Measurements from ENCODE around the gene CDH2. TPM values are rescaled to one million over a fixed set of nuclear protein-coding genes. Genes with fewer than 3 reads are reported as not detected.

Gene CDH2
- total and polyA plus RNA-seq, 2 donors: 1.6 to 3.0 TPM

DNA sequence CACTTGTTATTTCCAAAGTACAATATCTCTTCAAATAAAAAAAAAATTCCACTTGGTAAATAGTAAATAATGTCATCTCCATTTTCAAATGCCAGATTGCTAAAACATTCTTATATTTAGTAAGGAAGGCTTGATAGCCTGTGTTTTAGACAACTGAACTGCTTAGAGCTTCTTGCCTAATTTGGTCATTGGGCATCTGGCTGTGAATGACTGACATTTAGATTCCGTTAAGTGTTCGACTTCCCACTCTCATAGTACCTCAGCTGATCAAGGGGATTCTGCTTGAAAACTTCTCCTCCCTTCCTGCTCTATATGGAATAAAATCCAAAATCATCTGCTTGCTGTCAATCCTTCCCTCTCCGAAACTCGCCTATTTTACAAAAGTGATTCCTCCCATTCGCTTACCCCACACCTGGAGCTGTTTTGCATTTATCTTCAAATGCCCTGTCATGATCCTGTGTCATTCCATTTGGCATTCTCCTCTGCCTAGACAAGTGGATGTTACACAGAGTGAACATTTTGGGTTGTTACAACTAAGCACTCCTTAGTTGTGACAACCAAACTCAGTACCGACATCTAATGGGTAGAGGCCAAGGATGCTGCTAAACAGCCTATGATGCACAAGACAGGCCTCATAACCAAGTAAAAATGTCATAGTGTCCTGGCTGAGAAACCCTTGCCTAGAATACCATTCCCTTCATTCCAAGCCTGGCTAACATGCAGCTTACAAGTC, 181.0 kb downstream of the CDH2 start:
- Histone ChIP-seq H3K27ac (ENCODE audit: low read depth in 1 of 2, low read length in 1 of 2) (no peak overlapping the region), H3K36me3 (ENCODE audit: control insufficient read depth in 2 of 2, insufficient read depth in 2 of 2, low read length in 1 of 2) (no peaks in the 10 kb centered on the region), H3K4me3 (ENCODE audit: low read length in 2 of 2) (no peak overlapping the region), H3K4me1 (ENCODE audit: control insufficient read depth in 2 of 2, insufficient read depth in 2 of 2, low read length in 2 of 2) (no peaks in the 10 kb centered on the region), H3K27me3 (ENCODE audit: control insufficient read depth in 2 of 2, insufficient read depth in 1 of 2, low read length in 1 of 2) (no peaks in the 10 kb centered on the region), H3K9me3 (ENCODE audit: control insufficient read depth in 2 of 2, insufficient read depth in 1 of 2, low read length in 1 of 2) (no peaks in the 10 kb centered on the region)
- 98% methylated on average over 6 of the region's 6 CpGs for WGBS
- no peak for DNase-seq (ENCODE audit: low read depth in 6 of 9, low spot score in 9 of 9)

DNA sequence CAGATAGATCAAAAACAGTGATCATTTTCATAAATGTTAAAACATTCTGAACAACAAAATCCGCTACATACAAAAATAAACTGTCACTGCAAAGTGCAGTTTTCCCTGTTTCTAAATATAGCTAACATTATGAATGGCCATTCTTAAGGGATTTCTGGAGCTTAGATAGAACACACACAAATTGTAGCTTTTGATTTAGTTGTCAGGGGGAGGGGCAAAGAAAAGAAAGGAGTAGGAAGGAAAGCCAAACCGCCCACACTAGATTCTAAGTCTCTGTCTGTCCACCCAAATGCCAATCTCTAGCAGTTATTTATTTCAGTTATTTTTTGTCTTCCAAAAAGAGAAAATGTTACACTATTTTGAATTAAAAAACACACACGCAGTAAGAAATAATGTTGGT, 182.4 kb downstream of the CDH2 start:
- no peak overlapping the region for H3K4me3 ChIP-seq (ENCODE audit: low read length in 2 of 2)
- DNase-seq (ENCODE audit: low read depth in 6 of 9, low spot score in 9 of 9): no peak
- H3K4me1 ChIP-seq (ENCODE audit: control insufficient read depth in 2 of 2, insufficient read depth in 2 of 2, low read length in 2 of 2): no peaks in the 10 kb centered on the region
- H3K36me3 ChIP-seq (ENCODE audit: control insufficient read depth in 2 of 2, insufficient read depth in 2 of 2, low read length in 1 of 2): no peaks in the 10 kb centered on the region
- 66% methylated on average over 3 of the region's 3 CpGs for WGBS
- H3K9me3 ChIP-seq (ENCODE audit: control insufficient read depth in 2 of 2, insufficient read depth in 1 of 2, low read length in 1 of 2): no peaks in the 10 kb centered on the region
- H3K27me3 ChIP-seq (ENCODE audit: control insufficient read depth in 2 of 2, insufficient read depth in 1 of 2, low read length in 1 of 2): no peaks in the 10 kb centered on the region
- H3K27ac ChIP-seq (ENCODE audit: low read depth in 1 of 2, low read length in 1 of 2): no peak overlapping the region

DNA sequence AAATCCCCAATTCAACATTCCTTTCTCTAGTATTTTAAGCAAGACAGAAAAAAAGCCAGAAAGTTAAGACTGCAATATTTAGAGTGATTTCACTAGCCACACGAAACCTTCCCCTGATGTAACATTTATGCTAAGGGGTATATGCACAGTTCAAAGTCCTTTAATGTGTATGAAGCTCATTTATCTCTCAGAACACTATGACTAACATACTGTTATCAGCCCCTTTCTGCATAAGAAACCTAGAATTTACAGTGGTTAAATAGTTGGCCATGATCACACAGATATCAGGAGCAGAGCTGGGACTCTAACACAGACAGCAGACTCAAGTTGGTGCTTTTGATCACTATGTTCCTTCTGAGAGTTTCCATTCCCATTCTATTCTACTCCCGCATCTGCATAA, 185.5 kb downstream of the CDH2 start:
- no peaks in the 10 kb centered on the region for H3K4me1 ChIP-seq (ENCODE audit: control insufficient read depth in 2 of 2, insufficient read depth in 2 of 2, low read length in 2 of 2)

DNA sequence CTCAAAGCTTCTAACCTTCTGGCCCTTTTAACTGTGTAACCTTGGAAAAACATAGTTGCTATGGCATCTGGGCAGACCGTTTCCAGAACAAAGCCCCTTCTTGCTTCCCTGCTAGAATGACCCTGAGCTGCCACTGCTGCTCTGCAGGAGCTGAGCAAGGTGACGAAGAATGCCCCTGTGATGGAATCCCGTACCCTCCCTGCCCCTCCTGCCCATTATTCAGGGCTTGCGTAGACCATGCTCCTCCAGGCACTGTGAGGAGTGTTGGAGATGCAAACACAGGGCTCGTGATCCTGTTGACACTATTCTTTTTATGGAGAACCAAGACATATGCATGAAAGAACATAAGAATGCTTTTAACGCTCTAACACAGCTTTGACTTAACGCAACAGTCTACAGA, 191.1 kb downstream of the CDH2 start:
- H3K4me1 ChIP-seq (ENCODE audit: control insufficient read depth in 2 of 2, insufficient read depth in 2 of 2, low read length in 2 of 2): no peaks in the 10 kb centered on the region
- no peaks in the 10 kb centered on the region for H3K27me3 ChIP-seq (ENCODE audit: control insufficient read depth in 2 of 2, insufficient read depth in 1 of 2, low read length in 1 of 2)
- H3K9me3 ChIP-seq (ENCODE audit: control insufficient read depth in 2 of 2, insufficient read depth in 1 of 2, low read length in 1 of 2): no peaks in the 10 kb centered on the region
- H3K27ac ChIP-seq (ENCODE audit: low read depth in 1 of 2, low read length in 1 of 2): no peak overlapping the region
- H3K36me3 ChIP-seq (ENCODE audit: control insufficient read depth in 2 of 2, insufficient read depth in 2 of 2, low read length in 1 of 2): no peaks in the 10 kb centered on the region
- H3K4me3 ChIP-seq (ENCODE audit: low read length in 2 of 2): no peak overlapping the region
- DNase-seq (ENCODE audit: low read depth in 6 of 9, low spot score in 9 of 9): no peak
- 96% methylated on average over 7 of the region's 7 CpGs for WGBS

More for the DNA sequence above, 185.5 kb downstream of the CDH2 start:
- no peaks in the 10 kb centered on the region for H3K27me3 ChIP-seq (ENCODE audit: control insufficient read depth in 2 of 2, insufficient read depth in 1 of 2, low read length in 1 of 2)
- no peak overlapping the region for H3K27ac ChIP-seq (ENCODE audit: low read depth in 1 of 2, low read length in 1 of 2)
- H3K9me3 ChIP-seq (ENCODE audit: control insufficient read depth in 2 of 2, insufficient read depth in 1 of 2, low read length in 1 of 2): no peaks in the 10 kb centered on the region
- DNase-seq (ENCODE audit: low read depth in 6 of 9, low spot score in 9 of 9): no peak
- no peak overlapping the region for H3K4me3 ChIP-seq (ENCODE audit: low read length in 2 of 2)
- whole genome bisulfite sequencing: 95% methylated on average over 2 of the region's 2 CpGs
- H3K36me3 ChIP-seq (ENCODE audit: control insufficient read depth in 2 of 2, insufficient read depth in 2 of 2, low read length in 1 of 2): no peaks in the 10 kb centered on the region

DNA sequence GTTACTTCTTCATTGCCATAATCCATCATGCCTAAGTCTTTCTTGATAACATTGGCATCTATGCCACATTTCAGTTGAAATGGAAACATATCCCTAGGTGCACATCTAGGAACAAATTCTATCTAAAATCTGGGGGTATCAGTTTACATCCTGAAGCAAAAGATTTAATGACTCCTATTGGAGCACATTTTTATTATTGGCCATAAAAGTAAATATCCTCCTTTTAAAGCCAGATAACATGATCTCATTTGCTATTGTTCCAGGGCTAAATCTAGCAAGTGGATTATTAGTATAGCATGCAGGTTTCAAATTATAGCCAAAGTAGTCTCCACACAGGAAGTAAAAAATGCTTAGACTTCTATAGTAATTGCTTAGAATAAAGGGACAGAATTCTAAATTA, 193.2 kb downstream of the CDH2 start:
- no peak overlapping the region for H3K27ac ChIP-seq (ENCODE audit: low read depth in 1 of 2, low read length in 1 of 2)
- no peaks in the 10 kb centered on the region for H3K27me3 ChIP-seq (ENCODE audit: control insufficient read depth in 2 of 2, insufficient read depth in 1 of 2, low read length in 1 of 2)
- H3K9me3 ChIP-seq (ENCODE audit: control insufficient read depth in 2 of 2, insufficient read depth in 1 of 2, low read length in 1 of 2): no peaks in the 10 kb centered on the region
- H3K4me1 ChIP-seq (ENCODE audit: control insufficient read depth in 2 of 2, insufficient read depth in 2 of 2, low read length in 2 of 2): no peaks in the 10 kb centered on the region
- no peaks in the 10 kb centered on the region for H3K36me3 ChIP-seq (ENCODE audit: control insufficient read depth in 2 of 2, insufficient read depth in 2 of 2, low read length in 1 of 2)
- no peak overlapping the region for H3K4me3 ChIP-seq (ENCODE audit: low read length in 2 of 2)
- DNase-seq (ENCODE audit: low read depth in 6 of 9, low spot score in 9 of 9): no peak

DNA sequence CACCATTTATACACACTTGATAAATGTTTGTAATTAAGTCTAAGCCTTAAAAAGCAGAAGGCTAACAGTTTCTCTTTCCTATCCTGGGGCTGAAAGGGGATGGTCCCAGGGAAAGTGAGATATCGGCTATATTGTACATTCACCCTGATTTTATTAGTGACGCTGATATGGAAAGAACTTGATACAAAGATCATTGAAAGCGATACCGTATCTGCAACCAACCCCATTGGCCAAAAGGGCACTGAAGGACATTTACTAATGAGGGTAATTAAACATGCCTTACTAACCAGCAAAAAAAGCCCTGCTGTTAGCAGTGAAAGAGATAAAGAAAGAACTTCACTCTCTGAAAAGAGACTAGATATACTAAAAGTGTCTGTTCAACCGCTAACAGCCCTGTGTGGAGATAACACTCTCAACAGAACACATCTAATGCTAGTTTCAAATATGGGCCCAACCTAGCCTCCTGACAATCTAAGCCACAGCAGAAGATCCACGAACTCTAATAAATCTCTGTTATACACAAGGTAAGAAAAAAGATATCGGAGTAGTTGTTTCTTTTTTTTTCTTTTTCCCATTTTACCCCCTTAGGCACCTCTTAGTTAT, 200.0 kb downstream of the CDH2 start:
- no peak overlapping the region for H3K4me3 ChIP-seq (ENCODE audit: low read length in 2 of 2)
- no peaks in the 10 kb centered on the region for H3K27me3 ChIP-seq (ENCODE audit: control insufficient read depth in 2 of 2, insufficient read depth in 1 of 2, low read length in 1 of 2)
- H3K27ac ChIP-seq (ENCODE audit: low read depth in 1 of 2, low read length in 1 of 2): no peak overlapping the region
- no peaks in the 10 kb centered on the region for H3K4me1 ChIP-seq (ENCODE audit: control insufficient read depth in 2 of 2, insufficient read depth in 2 of 2, low read length in 2 of 2)
- no peaks in the 10 kb centered on the region for H3K36me3 ChIP-seq (ENCODE audit: control insufficient read depth in 2 of 2, insufficient read depth in 2 of 2, low read length in 1 of 2)
- DNase-seq (ENCODE audit: low read depth in 6 of 9, low spot score in 9 of 9): no peak
- H3K9me3 ChIP-seq (ENCODE audit: control insufficient read depth in 2 of 2, insufficient read depth in 1 of 2, low read length in 1 of 2): no peaks in the 10 kb centered on the region
- 95% methylated on average over 7 of the region's 7 CpGs for WGBS

DNA sequence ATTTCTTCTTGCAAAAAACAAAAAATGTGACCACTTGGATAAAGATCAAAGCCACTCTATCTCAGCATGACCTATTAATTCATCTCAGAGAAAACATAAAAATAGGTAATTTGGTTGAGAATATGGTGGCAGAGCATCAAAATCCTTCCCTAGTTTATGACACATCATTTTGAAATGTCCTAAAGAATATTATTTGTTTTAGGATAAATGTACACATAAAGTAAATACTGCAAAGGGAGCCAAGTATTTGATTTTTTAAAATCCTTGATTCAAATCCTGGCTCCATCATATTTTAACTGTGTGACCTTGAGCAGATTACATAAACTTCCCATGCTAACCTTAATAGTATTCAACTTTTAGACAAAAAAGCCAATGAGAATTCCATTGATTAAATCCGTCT, 206.6 kb downstream of the CDH2 start:
- Histone ChIP-seq H3K27me3 (ENCODE audit: control insufficient read depth in 2 of 2, insufficient read depth in 1 of 2, low read length in 1 of 2) (no peaks in the 10 kb centered on the region), H3K36me3 (ENCODE audit: control insufficient read depth in 2 of 2, insufficient read depth in 2 of 2, low read length in 1 of 2) (no peaks in the 10 kb centered on the region), H3K9me3 (ENCODE audit: control insufficient read depth in 2 of 2, insufficient read depth in 1 of 2, low read length in 1 of 2) (no peaks in the 10 kb centered on the region), H3K4me3 (ENCODE audit: low read length in 2 of 2) (no peak overlapping the region), H3K4me1 (ENCODE audit: control insufficient read depth in 2 of 2, insufficient read depth in 2 of 2, low read length in 2 of 2) (no peaks in the 10 kb centered on the region), H3K27ac (ENCODE audit: low read depth in 1 of 2, low read length in 1 of 2) (no peak overlapping the region)
- 93% methylated on average over 1 of the region's 1 CpG for WGBS
- no peak for DNase-seq (ENCODE audit: low read depth in 6 of 9, low spot score in 9 of 9)

DNA sequence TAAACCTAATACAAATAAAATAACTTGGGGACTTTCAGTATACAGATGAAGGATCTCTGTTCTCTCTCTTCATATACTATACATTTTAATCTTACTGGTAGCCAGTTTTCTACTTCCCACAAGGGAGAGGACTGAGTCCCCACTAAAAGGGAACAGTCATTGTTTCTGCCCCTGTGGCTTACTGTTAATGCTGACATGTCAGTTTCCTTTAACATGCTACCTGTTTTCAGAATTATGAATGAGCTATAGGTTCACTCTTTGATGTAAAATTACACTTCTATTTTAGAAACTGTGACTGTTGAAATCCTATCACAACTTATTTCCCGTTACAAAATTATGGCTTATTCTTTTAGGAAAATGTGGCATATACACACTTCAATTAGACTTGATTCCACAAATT, 207.7 kb downstream of the CDH2 start:
- Histone ChIP-seq H3K4me1 (ENCODE audit: control insufficient read depth in 2 of 2, insufficient read depth in 2 of 2, low read length in 2 of 2) (no peaks in the 10 kb centered on the region), H3K4me3 (ENCODE audit: low read length in 2 of 2) (no peak overlapping the region), H3K36me3 (ENCODE audit: control insufficient read depth in 2 of 2, insufficient read depth in 2 of 2, low read length in 1 of 2) (no peaks in the 10 kb centered on the region), H3K9me3 (ENCODE audit: control insufficient read depth in 2 of 2, insufficient read depth in 1 of 2, low read length in 1 of 2) (no peaks in the 10 kb centered on the region), H3K27ac (ENCODE audit: low read depth in 1 of 2, low read length in 1 of 2) (no peak overlapping the region), H3K27me3 (ENCODE audit: control insufficient read depth in 2 of 2, insufficient read depth in 1 of 2, low read length in 1 of 2) (no peaks in the 10 kb centered on the region)
- 94% methylated on average over 1 of the region's 1 CpG for WGBS
- DNase-seq (ENCODE audit: low read depth in 6 of 9, low spot score in 9 of 9): no peak

DNA sequence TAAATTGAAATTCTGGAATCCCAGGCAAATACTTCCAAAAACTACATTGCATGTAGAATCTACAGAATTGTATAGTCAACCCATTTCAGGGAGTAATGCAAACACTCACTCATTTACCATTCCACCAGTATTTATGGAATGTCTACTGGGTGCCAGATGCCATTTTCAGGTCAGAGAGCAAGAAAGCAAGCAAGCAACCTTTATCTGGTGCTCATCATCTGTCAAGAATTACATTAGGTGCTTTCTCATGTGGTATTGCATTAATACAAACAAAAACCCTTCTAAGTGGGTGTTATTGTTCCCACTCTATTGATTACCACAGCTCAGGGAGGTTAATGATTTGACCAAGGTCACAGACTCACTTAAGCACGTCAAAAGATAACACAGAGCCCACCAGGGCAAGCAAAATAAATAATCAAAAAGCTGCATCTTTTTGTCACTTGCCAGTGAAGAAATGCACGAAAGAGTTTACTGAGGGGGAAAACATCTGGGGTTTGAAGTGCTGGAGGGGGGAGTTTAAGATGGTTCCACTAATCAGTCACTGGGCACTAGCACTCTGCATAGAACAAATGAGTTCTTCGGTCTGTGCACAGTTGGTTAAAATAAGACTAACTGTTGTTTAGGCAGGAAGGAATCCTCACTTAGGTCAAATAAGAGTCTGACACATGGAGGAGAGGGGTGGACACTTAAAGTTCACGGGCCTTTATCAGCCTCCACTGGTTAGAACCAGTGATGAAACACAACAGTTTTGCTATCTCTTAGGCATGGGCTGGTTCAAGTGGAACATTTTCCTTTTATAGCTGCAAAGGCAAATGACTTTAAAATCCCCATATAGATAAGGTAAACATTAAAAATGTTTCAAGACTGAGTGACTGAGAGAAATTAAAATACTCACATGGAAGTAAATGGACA, 208.8 kb downstream of the CDH2 start:
- Histone ChIP-seq H3K4me3 (ENCODE audit: low read length in 2 of 2) (no peak overlapping the region), H3K36me3 (ENCODE audit: control insufficient read depth in 2 of 2, insufficient read depth in 2 of 2, low read length in 1 of 2) (no peaks in the 10 kb centered on the region), H3K27me3 (ENCODE audit: control insufficient read depth in 2 of 2, insufficient read depth in 1 of 2, low read length in 1 of 2) (no peaks in the 10 kb centered on the region), H3K9me3 (ENCODE audit: control insufficient read depth in 2 of 2, insufficient read depth in 1 of 2, low read length in 1 of 2) (no peaks in the 10 kb centered on the region), H3K4me1 (ENCODE audit: control insufficient read depth in 2 of 2, insufficient read depth in 2 of 2, low read length in 2 of 2) (no peaks in the 10 kb centered on the region), H3K27ac (ENCODE audit: low read depth in 1 of 2, low read length in 1 of 2) (no peak overlapping the region)
- WGBS: 91% methylated on average over 4 of the region's 4 CpGs
- DNase-seq (ENCODE audit: low read depth in 6 of 9, low spot score in 9 of 9): no peak
